Activated naive CD4-positive, alpha-beta T cell treated with anti-CD3 and anti-CD28 coated beads for 36 hours (primary cell): Measurements from ENCODE around the gene LRRFIP1. TPM values are rescaled to one million over a fixed set of nuclear protein-coding genes. Genes with fewer than 3 reads are reported as not detected.

Experiments used
- CTCF ChIA-PET: fragments of 350-600 bp; sonication (Branson Sonifier 250); formaldehyde crosslinking; loops from one replicate; lab custom pipeline; 2021; ENCODE audit warnings: antibody characterized with exemption; lab: Charles Lee
- DNase-seq: peaks from one replicate; pipeline ENCODE4 v3.0.0-alpha.2; 2020
- H3K27ac Mint-ChIP-seq: one replicate; pipeline ENCODE4 v1.8.0; 2021; ENCODE audit warnings: mild to moderate bottlenecking, mixed read lengths
- H3K27me3 Mint-ChIP-seq: one replicate; pipeline ENCODE4 v1.8.0; 2021; ENCODE audit warnings: low read depth, mixed read lengths
- H3K36me3 Mint-ChIP-seq: one replicate; pipeline ENCODE4 v1.8.0; 2021; ENCODE audit warnings: low read depth, mixed read lengths
- H3K4me1 Mint-ChIP-seq: one replicate; pipeline ENCODE4 v1.8.0; 2021; ENCODE audit warnings: low read depth, mixed read lengths
- H3K4me3 Mint-ChIP-seq: one replicate; pipeline ENCODE4 v1.8.0; 2021; ENCODE audit warnings: mild to moderate bottlenecking, moderate library complexity, mixed read lengths
- H3K9me3 Mint-ChIP-seq: one replicate; pipeline ENCODE4 v1.8.0; 2021; ENCODE audit warnings: mixed read lengths
- intact Hi-C: fragments of 100-400 bp; cut with micrococcal nuclease; formaldehyde crosslinking; loops from one replicate; pipeline ENCODE4 v1.15.1; 2023
- total RNA-seq, 2 experiments: library from RNA; stranded (reverse); gene quantifications; one replicate each; pipeline ENCODE4 v1.2.3, GENCODE V29; 2021

Gene LRRFIP1
- total RNA-seq, 2 experiments from 2014 or later: 154 to 155 TPM

DNA sequence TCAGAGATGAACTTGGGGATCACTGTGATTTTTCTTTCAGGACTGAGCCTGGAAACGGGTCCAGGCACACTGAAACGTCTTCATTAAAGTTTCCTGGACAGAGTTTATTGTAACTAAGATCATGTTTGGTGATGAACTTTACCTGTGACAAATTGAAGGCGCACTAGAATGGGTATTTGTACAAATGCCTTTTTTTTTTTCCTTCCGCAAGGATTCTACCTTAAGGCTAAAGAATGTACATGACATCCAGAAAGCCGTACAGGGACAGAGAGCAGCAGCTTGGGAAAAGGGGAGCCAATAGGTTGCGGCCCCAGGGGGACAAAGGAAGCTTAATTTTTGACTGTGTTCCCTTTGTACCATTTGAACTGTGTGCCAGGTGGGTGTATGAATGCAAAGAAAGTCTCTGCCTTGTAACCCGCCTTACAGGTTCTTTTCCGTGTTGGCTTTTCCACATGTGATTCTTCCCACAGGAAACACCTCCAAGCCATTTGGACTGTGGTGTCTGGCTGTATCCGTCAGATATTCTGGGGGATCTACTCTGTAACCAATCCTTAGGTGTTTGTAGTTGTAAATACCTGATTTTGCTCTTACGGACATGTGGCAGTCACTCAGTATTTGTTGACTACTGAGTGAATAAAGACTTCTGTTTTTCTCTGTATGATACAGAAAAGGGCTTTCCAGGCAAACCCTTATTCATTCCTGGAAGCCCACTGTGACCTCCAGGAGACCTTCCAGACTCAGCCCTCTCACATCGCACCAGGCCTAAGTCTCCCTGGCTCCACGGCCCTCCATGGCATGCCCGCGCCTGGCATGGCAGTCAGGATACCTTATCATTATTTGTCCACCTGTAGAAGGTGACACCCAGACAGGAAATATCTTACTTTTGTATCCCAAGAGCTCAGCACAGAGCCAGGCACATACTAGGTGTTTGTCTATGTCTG, 1.1 kb downstream of the LRRFIP1 start:
- H3K4me1 Mint-ChIP-seq: peaks cover 20% of the 10 kb centered on the region
- CTCF ChIA-PET: interaction anchor here (1.1 kb wide), 1 partner anchor 116 kb away, joined by 3 read pairs; no protein-coding TSS in a partner anchor
- peaks cover 6% of the 10 kb centered on the region for H3K27me3 Mint-ChIP-seq

DNA sequence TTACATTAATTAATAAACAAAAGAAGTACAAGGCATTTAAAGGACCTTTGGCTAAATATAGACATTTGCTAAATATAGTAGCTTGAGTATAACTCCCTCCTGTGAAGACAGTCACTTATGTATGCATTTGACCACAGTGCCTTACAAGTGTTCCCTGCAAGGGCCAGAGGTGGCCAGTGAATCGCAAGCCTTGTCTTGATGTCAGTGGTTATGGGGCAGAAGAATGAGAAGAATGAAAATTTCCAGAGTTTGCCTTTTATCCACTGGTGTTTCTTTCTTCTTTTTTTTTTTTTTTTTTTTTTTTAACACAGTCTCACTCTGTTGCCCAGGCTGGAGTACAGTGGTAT, 1.8 kb downstream of the LRRFIP1 start:
- H3K9me3 Mint-ChIP-seq: no peaks in the 10 kb centered on the region
- peaks cover 20% of the 10 kb centered on the region for H3K4me1 Mint-ChIP-seq
- H3K27me3 Mint-ChIP-seq: peaks cover 6% of the 10 kb centered on the region
- intact Hi-C loops: no loop called here
- no peak for DNase-seq
- H3K27ac Mint-ChIP-seq: no peak overlapping the region
- no peak overlapping the region for H3K4me3 Mint-ChIP-seq
- CTCF ChIA-PET: interaction anchor here (0.7 kb wide), 1 partner anchor 116 kb away, joined by 5 read pairs; no protein-coding TSS in a partner anchor
- H3K36me3 Mint-ChIP-seq: peaks cover 4% of the 10 kb centered on the region

More for the DNA sequence above, 1.1 kb downstream of the LRRFIP1 start:
- Mint-ChIP-seq H3K36me3 (peaks cover 4% of the 10 kb centered on the region), H3K27ac (no peak overlapping the region), H3K4me3 (peak overlapping the region; percentile 82), H3K9me3 (no peaks in the 10 kb centered on the region)
- DNase-seq: no peak
- intact Hi-C loops: no loop called here

DNA sequence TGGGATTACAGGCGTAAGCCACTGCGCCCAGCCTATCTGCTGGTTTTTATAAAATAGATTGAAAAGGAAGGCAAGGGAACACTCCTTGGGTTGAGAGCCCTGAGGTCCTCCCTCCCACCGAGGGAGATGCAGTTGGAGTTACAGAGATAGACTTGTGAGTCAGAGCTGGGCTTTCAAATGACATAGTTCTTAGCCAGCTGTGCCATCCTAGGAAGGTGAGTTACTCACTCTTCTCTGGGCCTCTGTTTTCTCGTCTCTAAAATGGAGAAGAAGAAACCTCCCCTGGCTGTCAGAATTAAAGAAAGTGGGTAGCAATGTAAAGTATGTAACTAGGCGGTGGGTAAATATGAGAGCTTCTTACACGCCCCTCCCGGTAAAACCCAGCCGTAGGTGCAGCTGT, 2.4 kb downstream of the LRRFIP1 start:
- peaks cover 2% of the 10 kb centered on the region for H3K9me3 Mint-ChIP-seq
- H3K4me3 Mint-ChIP-seq: no peak overlapping the region
- peaks cover 20% of the 10 kb centered on the region for H3K4me1 Mint-ChIP-seq
- peaks cover 4% of the 10 kb centered on the region for H3K36me3 Mint-ChIP-seq
- H3K27me3 Mint-ChIP-seq: peaks cover 6% of the 10 kb centered on the region
- intact Hi-C loops: no loop called here
- CTCF ChIA-PET: interaction anchor here (0.7 to 1.2 kb wide), 2 partner anchors 15 to 116 kb away, joined by 3 to 5 read pairs; no protein-coding TSS in a partner anchor
- DNase-seq: no peak
- H3K27ac Mint-ChIP-seq: no peak overlapping the region

DNA sequence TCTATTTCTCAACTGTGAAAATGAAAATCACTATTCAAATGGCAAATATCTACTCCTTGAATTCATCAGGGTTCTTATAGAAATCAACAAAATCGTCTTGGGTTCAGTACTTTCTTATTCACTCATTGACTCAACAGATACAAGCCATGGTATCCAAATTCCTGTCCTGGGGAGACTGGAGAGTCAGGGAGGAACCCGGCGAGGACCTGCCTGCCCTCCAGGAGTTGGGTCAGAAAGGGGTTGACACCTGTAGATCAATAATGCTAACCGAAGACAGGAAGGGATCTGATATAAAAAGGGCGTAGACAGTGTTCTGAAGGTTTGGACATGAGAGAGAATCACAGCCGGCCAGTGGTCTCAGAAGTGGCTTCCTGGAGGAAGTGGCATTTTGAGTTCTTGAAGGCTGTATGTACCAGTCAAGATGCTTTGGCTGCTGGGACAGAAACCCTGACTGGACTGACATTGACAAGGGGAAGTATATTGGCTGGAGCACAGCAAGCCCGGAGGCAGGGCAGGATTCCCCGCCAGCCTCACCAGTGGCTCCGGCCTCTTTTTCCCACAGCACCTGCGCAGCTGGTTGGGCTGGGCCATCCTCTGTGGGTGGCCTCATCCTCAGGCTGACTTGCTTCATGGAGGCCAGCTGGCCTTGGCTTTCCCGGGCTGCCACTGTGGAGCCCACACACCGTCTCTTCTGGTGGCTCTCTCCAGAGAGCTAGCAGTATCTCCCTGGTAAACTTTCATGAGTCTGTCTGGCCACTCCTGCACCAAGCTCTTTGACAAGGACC, 3.0 kb downstream of the LRRFIP1 start:
- no peak overlapping the region for H3K4me3 Mint-ChIP-seq
- DNase-seq: no peak
- CTCF ChIA-PET: interaction anchor here (1.2 kb wide), 1 partner anchor 15 kb away, joined by 3 read pairs; no protein-coding TSS in a partner anchor
- H3K36me3 Mint-ChIP-seq: peaks cover 6% of the 10 kb centered on the region
- H3K4me1 Mint-ChIP-seq: peaks cover 20% of the 10 kb centered on the region
- peaks cover 6% of the 10 kb centered on the region for H3K27me3 Mint-ChIP-seq
- no peak overlapping the region for H3K27ac Mint-ChIP-seq
- intact Hi-C loops: no loop called here
- H3K9me3 Mint-ChIP-seq: peaks cover 4% of the 10 kb centered on the region

DNA sequence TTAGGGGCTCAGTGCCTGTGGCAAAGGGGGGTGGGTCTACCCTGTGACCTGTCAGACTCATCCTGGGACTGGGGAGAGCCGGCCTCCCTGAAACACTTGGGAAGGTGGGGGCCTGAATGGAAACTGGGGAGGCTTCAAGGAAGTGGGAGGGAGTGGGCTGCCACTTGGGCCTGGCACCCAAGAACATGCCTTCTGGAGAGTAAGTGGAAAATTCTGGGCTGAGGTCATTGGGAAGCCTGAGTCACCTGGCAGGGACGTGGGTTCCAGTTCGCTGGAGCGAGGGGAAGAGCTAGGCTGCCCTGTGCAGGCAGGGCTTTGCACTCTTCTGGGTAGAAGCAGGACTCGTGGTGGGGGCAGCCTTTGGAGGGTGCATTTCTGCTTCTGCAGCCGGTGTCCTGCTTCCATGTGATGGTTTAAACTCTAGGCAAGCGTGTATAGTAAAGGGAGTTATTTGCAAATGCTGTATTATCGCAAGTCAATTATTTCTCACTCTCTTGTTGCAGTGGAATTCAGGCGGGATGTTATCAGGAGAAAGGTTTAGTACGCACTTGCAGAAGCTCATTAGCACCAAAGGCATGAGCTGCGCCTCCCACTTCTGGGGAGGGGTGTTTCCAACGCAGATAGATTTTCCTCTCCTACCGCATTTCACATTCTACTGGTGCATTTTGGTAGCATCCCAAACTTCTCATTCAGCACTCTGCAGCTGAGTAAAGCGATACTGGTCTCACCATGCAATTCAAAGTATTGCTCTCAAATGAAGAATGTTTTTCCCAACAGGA, 3.8 kb downstream of the LRRFIP1 start:
- no peak overlapping the region for H3K27ac Mint-ChIP-seq
- H3K4me1 Mint-ChIP-seq: peaks cover 20% of the 10 kb centered on the region
- H3K9me3 Mint-ChIP-seq: peaks cover 4% of the 10 kb centered on the region
- no peak for DNase-seq
- H3K36me3 Mint-ChIP-seq: peaks cover 6% of the 10 kb centered on the region
- H3K27me3 Mint-ChIP-seq: peaks cover 6% of the 10 kb centered on the region
- CTCF ChIA-PET: interaction anchor here (1.2 kb wide), 1 partner anchor 16 kb away, joined by 3 read pairs; no protein-coding TSS in a partner anchor
- no peak overlapping the region for H3K4me3 Mint-ChIP-seq
- intact Hi-C loops: no loop called here

DNA sequence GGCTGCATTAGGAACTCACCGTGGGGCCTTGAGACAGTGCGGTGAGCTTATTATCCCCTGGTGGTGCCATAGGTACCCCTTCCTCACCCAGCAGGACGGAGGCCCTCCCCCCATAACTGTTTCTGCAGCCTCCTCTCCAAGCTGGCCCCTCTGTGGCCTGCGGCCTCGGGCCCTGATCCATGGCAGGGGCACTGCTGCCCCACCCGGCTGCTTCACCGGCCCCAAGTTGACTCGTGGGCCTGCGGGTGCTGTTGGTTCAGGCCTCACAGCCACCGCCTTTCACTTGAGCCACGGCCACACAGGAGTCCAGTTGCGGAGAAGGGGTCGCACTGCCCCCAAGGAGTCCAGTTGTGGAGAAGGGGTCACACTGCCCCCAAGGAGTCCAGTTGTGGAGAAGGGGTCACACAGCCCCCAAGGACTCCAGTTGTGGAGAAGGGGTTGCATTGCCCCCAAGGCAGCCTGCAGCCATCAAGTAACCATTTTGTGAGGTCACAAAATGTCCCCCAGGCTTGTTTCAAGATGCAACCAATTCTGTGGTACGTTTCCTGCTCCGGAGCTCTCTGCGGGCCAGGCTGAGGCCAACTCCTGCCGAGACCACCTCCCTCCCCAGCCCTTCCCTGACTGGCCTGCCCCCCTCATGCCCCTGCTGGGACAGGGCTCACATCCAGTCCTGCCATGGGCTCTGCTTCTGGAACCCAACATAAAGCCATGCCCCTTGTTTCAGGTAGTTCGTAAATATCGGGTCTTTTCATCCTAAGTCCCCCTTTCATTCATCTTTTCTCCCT, 4.6 kb downstream of the LRRFIP1 start:
- H3K27ac Mint-ChIP-seq: no peak overlapping the region
- peaks cover 3% of the 10 kb centered on the region for H3K27me3 Mint-ChIP-seq
- intact Hi-C loops: no loop called here
- peaks cover 26% of the 10 kb centered on the region for H3K4me1 Mint-ChIP-seq
- H3K36me3 Mint-ChIP-seq: peaks cover 6% of the 10 kb centered on the region
- no peak for DNase-seq
- CTCF ChIA-PET: no interaction called here
- H3K4me3 Mint-ChIP-seq: no peak overlapping the region
- peaks cover 4% of the 10 kb centered on the region for H3K9me3 Mint-ChIP-seq

DNA sequence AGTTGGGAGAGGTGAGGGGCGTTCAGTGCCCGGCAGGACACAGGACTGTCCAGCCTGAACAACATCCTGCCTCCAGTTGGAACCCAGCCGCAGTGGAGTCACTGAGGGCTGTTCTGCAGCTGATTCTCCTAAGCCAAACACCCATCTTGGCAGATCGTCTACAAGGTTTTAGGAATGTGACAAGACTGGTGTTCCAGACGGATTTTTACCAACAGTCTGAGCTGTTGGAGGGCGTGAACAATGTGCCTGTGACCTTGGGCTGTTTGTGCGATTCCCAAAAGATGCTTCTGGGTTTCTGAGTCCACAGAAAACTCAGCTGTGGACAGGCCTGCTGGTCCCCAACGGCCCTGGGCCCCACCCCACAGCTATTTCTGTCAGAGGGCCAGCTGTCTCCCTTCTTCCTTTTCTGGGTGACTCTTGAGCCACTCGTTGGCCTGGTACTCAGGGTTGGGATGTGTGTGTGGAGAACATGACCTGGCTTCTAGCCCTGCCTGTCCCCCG, 5.7 kb downstream of the LRRFIP1 start:
- H3K27ac Mint-ChIP-seq: no peak overlapping the region
- peaks cover 24% of the 10 kb centered on the region for H3K4me1 Mint-ChIP-seq
- no peak for DNase-seq
- peaks cover 3% of the 10 kb centered on the region for H3K27me3 Mint-ChIP-seq
- peaks cover 6% of the 10 kb centered on the region for H3K36me3 Mint-ChIP-seq
- intact Hi-C loops: no loop called here
- no peak overlapping the region for H3K4me3 Mint-ChIP-seq
- peaks cover 4% of the 10 kb centered on the region for H3K9me3 Mint-ChIP-seq
- CTCF ChIA-PET: no interaction called here

DNA sequence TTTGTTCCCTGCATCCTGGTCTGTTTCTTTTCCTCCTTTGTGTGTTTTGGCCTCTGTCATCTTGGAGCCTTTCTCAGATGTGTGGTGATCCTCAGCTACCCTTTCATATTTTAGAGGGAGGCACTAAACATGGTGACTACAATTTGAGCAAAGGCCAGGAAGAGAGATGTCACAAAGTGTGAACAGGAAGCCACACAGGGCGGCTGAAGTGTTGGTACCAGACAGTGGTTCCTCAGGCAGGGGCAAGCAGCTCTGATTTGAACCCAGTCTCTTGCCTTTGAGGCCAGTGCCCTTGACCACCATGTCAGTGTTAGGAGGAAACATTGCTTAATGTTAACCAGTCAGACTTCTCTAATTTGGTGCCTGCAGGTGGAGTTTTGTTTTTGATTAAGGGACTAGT, 9.2 kb downstream of the LRRFIP1 start:
- CTCF ChIA-PET: interaction anchor here (0.6 kb wide), 1 partner anchor 637 kb away, joined by 3 read pairs; no protein-coding TSS in a partner anchor
- Mint-ChIP-seq H3K4me3 (no peak overlapping the region), H3K27ac (no peak overlapping the region), H3K9me3 (peaks cover 4% of the 10 kb centered on the region), H3K4me1 (peaks cover 6% of the 10 kb centered on the region), H3K27me3 (no peaks in the 10 kb centered on the region), H3K36me3 (peaks cover 6% of the 10 kb centered on the region)
- intact Hi-C loops: no loop called here
- DNase-seq: no peak

DNA sequence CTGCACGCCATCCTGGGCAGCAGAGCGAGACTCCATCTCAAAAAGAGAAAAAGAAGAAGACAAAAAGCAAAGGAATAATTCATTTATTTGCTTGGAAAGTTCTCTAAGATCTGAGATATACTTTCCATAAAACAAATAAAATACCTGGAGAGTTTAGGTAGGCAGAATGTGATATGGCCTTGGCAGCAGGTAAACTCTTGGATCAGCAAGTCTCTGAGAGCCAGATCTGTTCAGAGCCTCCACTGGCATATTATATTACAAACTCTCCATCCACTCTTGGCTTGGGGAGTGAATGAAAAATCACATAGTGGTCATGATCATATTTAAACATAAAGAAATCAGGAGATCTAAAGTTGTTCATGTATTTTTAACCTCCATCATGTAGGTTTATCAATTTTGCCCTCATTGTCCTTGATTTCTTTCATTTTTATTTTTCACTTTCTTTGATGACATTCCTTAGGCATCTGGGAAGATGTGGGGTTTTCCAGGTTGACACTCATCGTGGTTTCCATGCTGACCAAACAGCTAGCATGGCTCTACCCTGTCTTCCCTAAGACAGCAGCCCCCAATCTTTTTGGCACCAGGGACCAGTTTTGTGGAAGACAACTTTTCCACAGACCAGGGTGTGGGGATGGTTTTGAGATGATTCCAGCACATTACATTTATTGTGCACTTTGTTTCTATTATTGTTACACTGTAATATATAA, 10.2 kb downstream of the LRRFIP1 start:
- H3K36me3 Mint-ChIP-seq: peaks cover 4% of the 10 kb centered on the region

DNA sequence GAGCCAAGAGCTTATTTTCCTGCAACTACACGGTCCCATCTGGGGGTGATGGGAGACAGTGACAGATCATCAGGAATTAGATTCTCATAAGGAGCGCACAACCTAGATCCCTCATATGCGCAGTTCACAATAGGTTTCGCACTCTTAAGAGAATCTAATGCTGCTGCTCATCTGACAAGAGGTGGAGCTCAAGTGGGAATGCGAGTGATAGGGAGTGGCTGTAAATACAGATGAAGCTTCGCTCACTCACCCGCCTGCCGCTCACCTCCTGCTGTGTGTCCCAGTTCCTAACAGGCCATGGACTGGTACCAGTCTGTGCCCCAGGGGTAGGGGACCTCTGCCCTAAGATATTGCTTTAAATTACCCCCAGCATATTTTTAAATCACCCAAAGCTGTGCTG, 10.8 kb downstream of the LRRFIP1 start:
- CTCF ChIA-PET: no interaction called here
- no peak for DNase-seq
- Mint-ChIP-seq H3K27me3 (no peaks in the 10 kb centered on the region), H3K36me3 (peaks cover 2% of the 10 kb centered on the region), H3K4me3 (no peak overlapping the region), H3K27ac (no peak overlapping the region), H3K4me1 (peaks cover 6% of the 10 kb centered on the region), H3K9me3 (peaks cover 4% of the 10 kb centered on the region)
- intact Hi-C loops: no loop called here

More for the DNA sequence above, 10.2 kb downstream of the LRRFIP1 start:
- intact Hi-C loops: no loop called here
- Mint-ChIP-seq H3K27ac (no peak overlapping the region), H3K27me3 (no peaks in the 10 kb centered on the region), H3K4me1 (peaks cover 6% of the 10 kb centered on the region), H3K4me3 (no peak overlapping the region), H3K9me3 (peaks cover 4% of the 10 kb centered on the region)
- DNase-seq: no peak
- CTCF ChIA-PET: no interaction called here
